ENCODE data around the gene PTPRJ.

GRCh38 chr11:47987310-47987709 is 7.0 kb downstream of the PTPRJ start:
- no peak for TF ChIP-seq POLR2A (IDR thresholded peaks at IDR 0.05)
- TF ChIP-seq CTCF (IDR thresholded peaks at IDR 0.05), result no peak
- TF ChIP-seq POLR2AphosphoS5 (IDR thresholded peaks at IDR 0.05), result no peak
- TF ChIP-seq EP300 (IDR thresholded peaks at IDR 0.05), result no peak

Data from sigmoid colon (tissue), 4 donors.